ENCODE data around the gene FGD3.

The FGD3 gene

GRCh38 chr9:93077367-93077766, 130.0 kb downstream of the FGD3 start:
- no peak overlapping the region for H3K4me3 ChIP-seq (IDR thresholded peaks at IDR 0.05; ENCODE audit: insufficient read depth, low read depth, low read length)
- H3K27me3 ChIP-seq (ENCODE audit: insufficient read depth, low read depth): no peaks in the 10 kb centered on the region
- H3K79me2 ChIP-seq (ENCODE audit: insufficient read depth, low read depth): no peaks in the 10 kb centered on the region
- no peak overlapping the region for H3K27ac ChIP-seq
- TF ChIP-seq CTCF (conservative IDR thresholded peaks at IDR 0.05; ENCODE audit: low read depth, low read length): no peak
- H4K20me1 ChIP-seq (ENCODE audit: insufficient read depth): no peaks in the 10 kb centered on the region
- no peaks in the 10 kb centered on the region for H3K36me3 ChIP-seq (ENCODE audit: insufficient read depth)
- peaks cover 6% of the 10 kb centered on the region for H3K4me1 ChIP-seq (ENCODE audit: low read depth, poor library complexity, severe bottlenecking)
- no peak overlapping the region for H3K4me2 ChIP-seq
- H2AFZ ChIP-seq (ENCODE audit: low read depth): no peak overlapping the region
- no peak overlapping the region for H3K9ac ChIP-seq

- Histone ChIP-seq H3K79me2 (ENCODE audit: insufficient read depth, low read depth) (no peaks in the 10 kb centered on the region), H3K9ac (no peak overlapping the region), H4K20me1 (ENCODE audit: insufficient read depth) (no peaks in the 10 kb centered on the region), H3K4me1 (ENCODE audit: low read depth, poor library complexity, severe bottlenecking) (peaks cover 1% of the 10 kb centered on the region), H3K4me2 (no peak overlapping the region), H3K27ac (no peak overlapping the region), H3K4me3 (IDR thresholded peaks at IDR 0.05; ENCODE audit: insufficient read depth, low read depth, low read length) (no peak overlapping the region), H3K36me3 (ENCODE audit: insufficient read depth) (no peaks in the 10 kb centered on the region), H3K27me3 (ENCODE audit: insufficient read depth, low read depth) (no peaks in the 10 kb centered on the region), H2AFZ (ENCODE audit: low read depth) (no peak overlapping the region)
- TF ChIP-seq CTCF (conservative IDR thresholded peaks at IDR 0.05; ENCODE audit: low read depth, low read length): no peak
Observed at GRCh38 chr9:93077811-93078210, 130.5 kb downstream of the FGD3 start.

- Histone ChIP-seq H3K4me2 (no peak overlapping the region), H2AFZ (ENCODE audit: low read depth) (no peak overlapping the region), H3K4me1 (ENCODE audit: low read depth, poor library complexity, severe bottlenecking) (no peaks in the 10 kb centered on the region), H3K27me3 (ENCODE audit: insufficient read depth, low read depth) (no peaks in the 10 kb centered on the region), H3K79me2 (ENCODE audit: insufficient read depth, low read depth) (no peaks in the 10 kb centered on the region), H4K20me1 (ENCODE audit: insufficient read depth) (no peaks in the 10 kb centered on the region), H3K4me3 (IDR thresholded peaks at IDR 0.05; ENCODE audit: insufficient read depth, low read depth, low read length) (no peak overlapping the region), H3K36me3 (ENCODE audit: insufficient read depth) (no peaks in the 10 kb centered on the region), H3K27ac (no peak overlapping the region), H3K9ac (no peak overlapping the region)
- TF ChIP-seq CTCF (conservative IDR thresholded peaks at IDR 0.05; ENCODE audit: low read depth, low read length): no peak
Observed at GRCh38 chr9:93079371-93079770, 132.0 kb downstream of the FGD3 start.

- TF ChIP-seq CTCF (conservative IDR thresholded peaks at IDR 0.05; ENCODE audit: low read depth, low read length): no peak
- Histone ChIP-seq H3K9ac (no peak overlapping the region), H3K4me1 (ENCODE audit: low read depth, poor library complexity, severe bottlenecking) (no peaks in the 10 kb centered on the region), H3K4me3 (IDR thresholded peaks at IDR 0.05; ENCODE audit: insufficient read depth, low read depth, low read length) (no peak overlapping the region), H3K36me3 (ENCODE audit: insufficient read depth) (no peaks in the 10 kb centered on the region), H3K27me3 (ENCODE audit: insufficient read depth, low read depth) (no peaks in the 10 kb centered on the region), H3K27ac (no peak overlapping the region), H2AFZ (ENCODE audit: low read depth) (no peak overlapping the region), H3K79me2 (ENCODE audit: insufficient read depth, low read depth) (no peaks in the 10 kb centered on the region), H3K4me2 (no peak overlapping the region), H4K20me1 (ENCODE audit: insufficient read depth) (no peaks in the 10 kb centered on the region)
Observed at GRCh38 chr9:93080406-93080805, 133.1 kb downstream of the FGD3 start.
